Hematopoietic multipotent progenitor cell treated with erythropoietin and hydrocortisone succinate and interleukin-3 and kit ligand, for 15 days (in vitro differentiated cells): ENCODE measurements around the gene ANKRD53.
"Not testable (repeated sequence)": the region's sequence is repeated elsewhere in the genome, so short reads cannot be mapped to it uniquely, and the experiment has no call there.

Experiments
- DNase-seq: peaks from one replicate; pipeline ENCODE4 v3.0.0-alpha.2; 2015; ENCODE audit warnings: low spot score

The ANKRD53 gene

DNA sequence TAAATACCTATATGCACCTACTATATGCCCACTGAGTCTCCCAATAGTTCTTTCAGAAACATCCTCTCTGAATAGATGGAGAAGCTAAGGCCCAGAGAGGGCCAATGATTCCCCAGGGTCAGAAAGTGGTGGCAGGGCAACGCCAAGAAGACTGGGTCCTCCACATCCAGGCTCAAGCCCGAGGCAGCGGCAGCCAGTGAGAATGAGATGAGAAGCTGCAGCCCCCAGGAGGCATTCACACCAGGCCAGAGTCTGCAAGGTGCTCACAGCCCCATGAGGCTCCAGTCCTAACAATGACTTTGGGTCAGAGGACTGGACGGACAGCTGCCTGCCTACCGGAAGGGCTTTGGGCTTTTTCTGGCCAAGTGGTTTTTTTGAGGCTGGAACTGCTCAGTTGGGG lies 12.7 kb downstream of the ANKRD53 start:
- no peak for DNase-seq

DNA sequence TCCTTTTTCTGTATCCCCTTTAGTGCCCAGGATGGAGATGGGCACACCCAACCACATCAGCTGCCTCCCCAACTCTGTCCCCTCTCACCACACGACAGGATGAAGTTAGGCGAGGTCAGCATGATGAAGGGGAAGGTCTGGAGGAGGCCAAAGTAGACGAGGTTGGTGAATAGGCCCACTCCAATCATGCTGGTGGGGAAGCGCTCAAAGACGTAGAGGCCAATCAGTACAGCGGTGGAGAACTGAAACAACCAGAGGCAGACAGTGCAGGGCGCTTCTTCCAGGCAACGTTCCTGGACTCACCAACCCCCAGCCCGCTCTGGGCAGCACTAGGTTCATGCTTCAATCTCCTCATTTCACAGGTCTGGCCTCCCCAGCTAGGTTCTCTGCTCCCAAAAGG lies 13.3 kb downstream of the ANKRD53 start:
- no peak for DNase-seq

DNA sequence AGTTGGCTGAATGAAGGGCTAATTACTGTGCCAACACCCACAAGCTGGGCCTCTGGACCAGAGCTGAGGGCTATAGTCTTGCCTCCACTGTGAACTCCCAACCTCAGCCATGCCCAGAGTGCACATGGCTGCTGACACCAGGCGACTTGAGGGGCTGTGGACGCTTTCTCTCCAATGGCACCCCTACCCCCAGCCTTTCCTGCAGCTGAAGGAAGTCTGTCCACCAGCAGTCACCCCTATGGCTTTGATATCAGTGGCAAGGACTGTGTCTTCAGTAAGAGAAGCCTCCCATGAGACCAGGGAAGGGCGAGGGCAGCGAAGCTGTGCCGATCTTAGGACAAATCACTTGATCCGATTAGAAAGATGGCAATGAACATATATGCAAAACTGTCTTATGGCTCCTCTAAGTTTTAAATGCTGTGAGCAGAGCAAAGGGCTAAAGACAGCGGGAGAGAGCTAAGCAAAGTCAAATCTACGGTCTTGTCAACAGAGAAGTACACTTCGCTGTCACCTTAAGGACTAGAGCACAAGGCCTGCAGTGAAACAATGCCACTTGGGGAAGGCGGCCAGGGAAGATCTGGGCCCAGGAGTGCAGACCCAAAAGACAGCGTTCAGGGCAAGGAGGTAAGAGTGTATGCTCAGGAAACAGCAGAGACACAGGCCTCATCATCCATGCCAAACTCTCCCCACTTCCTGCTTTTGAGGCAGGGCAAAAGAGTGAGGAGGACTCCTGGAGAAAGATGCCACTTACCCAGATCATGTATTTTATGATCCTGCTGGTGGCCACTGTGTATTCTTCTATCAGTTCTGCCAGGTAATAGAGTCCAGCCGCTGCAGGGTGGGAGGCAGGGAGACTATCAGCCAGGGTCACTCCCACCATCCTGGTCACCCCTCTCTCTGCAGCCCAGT lies 14.8 kb downstream of the ANKRD53 start:
- DNase-seq: no peak

DNA sequence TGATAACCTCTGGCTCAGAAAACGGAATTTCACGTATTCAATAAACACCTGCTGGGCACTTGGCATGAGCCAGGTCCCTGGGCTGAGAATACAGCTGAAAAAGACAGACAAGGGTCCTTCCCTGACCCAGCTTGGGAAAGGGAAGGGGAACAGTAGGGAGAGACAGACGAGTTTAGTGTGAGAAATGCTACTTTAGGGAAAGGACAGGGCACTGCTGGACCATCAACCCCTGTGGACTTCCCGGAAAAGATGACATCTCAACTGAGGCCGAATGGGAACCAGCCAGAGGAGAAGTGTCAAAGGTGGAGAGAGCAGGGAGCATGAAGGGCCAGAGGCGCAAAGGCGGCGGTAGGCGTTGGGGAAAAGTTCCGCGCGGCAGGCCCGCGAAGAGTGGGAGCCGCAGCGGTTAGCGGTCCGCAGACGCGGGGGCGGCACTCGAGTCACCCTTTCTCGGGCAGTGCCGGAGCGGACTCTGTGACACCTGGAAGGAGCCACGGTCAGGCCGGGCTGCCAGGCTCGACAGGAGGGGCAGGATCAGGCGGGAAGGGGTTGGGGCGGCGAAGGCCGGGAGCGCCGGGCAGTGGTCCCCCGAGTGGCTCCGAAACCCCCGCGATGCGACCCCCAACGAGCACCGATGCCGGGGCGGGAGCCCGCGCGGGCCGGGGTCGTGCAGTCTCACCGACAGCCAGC lies 15.7 kb downstream of the ANKRD53 start:
- peak; percentile 29 for DNase-seq

DNA sequence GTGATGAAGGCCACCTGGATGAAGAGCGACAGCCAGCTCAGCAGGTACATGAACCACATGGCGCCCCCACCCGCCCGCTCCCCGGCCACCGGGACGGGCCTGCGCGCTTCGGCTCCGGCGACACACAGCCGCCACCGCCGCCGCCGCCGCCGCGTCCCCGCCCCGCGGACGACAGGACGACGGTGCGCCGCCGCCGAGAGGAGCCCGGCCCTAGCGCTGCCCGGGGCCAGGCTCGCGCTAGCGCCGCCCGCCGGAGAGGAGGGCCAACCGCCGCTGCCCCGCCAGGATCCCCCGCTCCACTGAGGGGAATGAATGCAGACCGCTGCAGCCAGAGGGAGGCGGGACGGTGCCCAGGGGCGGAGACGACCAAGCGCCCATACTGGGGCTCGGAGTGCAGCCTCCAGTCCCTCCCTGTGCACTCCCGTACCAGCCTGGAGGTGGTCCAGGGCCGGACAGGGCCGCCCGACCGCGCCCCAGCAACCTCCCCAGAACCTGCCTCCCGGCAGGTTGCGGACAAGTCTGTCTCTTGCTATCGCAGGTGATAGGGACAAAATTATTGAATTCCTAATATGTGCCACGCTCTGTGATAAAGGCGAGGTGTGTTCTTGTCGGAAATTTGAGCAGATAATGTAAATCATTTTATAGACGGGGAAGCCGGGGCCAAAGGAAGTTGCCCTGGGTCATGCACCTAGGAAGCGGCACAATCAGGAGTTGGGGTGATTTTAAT lies 16.4 kb downstream of the ANKRD53 start, which contains the start of gene TEX261:
TSS of gene TEX261 (minus strand) at position 175 of the 727 bp plus-strand sequence. CDS start at position 59, 116 bp downstream.
- peak; percentile 88 for DNase-seq

DNA sequence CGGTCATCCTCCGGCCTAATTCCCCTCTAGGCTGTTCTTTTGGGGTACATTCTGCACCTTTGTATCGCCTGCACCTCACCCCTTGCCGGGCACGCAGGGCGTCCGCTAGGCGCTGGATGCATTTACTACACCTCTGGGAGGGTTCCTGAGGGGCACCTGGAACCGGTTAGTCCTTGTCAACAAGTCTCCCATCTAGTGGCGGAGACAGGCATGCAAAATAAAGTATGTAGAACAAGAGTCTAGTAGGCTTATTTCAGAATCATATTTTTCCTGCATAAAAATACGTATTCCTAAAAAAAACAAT lies 16.9 kb downstream of the ANKRD53 start:
- DNase-seq: peak; percentile 42

DNA sequence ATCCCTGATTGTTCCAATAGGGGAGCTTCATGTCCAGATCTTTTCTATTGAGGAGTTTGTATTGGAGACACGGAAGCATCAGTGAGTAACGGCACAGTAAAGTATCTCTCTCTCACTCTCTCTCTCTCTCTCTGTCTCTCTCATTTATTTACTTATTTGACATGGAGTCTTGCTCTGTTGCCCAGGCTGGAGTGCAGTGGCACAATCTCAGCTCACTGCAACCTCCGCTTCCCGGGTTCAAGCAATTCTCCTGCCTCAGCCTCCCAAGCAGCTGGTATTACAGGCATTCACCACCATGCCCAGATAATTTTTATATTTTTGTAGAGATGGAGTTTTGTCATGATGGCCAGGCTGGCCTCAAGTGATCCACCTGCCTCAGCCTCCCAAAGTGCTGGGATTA lies 20.5 kb downstream of the ANKRD53 start:
- DNase-seq: not testable (repeated sequence)

DNA sequence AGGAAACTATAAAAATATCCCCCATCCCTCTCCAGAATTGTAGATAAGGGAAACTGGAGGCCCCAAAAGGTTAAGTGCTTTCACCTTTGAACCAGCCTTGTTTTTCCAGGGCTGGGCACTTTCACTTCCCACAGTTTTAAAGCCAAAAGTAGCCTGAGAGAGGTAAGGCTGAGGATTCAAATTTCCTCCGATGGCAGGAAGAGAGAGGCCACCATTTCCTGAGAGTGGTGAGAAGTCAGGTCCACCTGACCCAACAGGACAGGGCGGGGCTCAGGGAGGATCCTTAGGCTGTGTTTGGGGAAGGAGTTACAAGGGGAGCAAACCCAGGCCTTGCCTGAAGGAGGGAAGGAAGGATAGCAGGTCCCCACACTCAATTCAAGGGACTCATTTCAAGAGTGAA lies 20.9 kb downstream of the ANKRD53 start:
- DNase-seq: no peak

DNA sequence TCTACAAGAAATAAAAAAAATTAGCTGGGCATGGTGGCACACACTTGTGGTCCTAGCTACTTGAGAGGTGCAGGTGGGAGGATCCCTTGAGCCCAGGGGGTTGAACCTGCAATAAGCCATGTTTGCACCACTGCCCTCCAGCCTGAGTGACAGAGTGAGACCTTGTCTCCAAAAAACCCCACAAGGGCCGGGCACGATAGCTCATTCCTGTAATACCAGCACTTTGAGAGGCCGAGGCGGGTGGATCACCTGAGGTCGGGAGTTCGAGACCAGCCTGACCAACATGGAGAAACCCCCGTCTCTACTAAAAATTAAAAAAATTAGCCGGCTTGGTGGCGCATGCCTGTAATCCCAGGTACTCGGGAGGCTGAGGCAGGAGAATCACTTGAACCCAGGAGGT lies 21.5 kb downstream of the ANKRD53 start:
- DNase-seq: not testable (repeated sequence)

DNA sequence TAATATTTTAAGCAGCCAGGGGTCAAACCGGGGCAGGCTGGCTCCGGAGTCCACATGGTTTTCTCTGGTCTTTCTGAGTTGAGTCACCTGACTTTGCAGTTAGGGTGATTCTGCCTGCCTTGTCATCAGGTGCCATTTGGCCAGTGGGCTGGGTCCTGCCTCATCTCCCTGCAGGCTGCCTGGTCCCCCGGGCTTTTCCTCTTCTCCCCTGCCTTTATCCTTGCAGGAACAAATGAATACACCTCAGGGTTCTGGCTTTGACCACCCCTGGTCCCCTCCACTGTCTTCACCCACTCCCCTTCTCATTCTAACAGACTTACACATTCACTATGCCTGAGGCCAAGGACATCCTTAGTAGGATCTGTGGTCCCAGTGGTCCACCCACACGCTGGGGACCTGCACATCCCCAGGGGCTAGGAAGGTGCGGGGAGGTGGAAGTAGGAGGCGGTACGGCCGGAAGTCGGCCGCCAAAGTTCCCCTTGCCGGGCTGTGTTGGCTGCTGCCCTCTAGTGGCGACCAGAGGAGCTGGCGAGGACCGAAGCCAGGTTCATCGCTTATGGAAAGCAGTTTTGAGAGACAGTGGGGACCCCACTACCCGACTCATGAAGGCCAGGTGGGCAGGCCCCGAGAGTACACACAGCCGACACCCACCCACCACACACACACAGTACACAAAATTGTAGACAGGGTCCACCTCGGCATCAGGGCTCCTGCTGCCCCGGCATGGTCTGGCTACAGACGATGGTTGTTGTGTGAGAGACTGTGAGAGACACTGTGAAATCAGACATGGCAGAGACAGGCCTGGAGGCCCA lies 22.6 kb downstream of the ANKRD53 start:
- peak; percentile 80 for DNase-seq

DNA sequence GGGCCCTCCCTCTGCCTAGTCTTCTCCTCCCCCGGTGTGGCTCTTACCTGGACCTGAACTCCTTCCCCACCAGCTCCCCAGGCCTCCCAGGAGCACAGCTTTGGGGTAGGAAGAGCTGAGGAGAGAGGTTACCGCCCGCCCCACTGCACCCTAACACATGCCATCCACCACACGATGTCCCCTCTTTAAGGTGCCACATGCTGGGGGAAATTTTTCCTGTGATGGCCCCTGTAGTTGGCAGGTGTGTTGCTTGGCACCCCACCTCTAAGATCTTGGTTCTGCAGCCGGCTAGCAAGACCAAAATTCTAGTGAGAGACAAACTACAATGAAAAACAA lies 23.1 kb downstream of the ANKRD53 start:
- DNase-seq: no peak

DNA sequence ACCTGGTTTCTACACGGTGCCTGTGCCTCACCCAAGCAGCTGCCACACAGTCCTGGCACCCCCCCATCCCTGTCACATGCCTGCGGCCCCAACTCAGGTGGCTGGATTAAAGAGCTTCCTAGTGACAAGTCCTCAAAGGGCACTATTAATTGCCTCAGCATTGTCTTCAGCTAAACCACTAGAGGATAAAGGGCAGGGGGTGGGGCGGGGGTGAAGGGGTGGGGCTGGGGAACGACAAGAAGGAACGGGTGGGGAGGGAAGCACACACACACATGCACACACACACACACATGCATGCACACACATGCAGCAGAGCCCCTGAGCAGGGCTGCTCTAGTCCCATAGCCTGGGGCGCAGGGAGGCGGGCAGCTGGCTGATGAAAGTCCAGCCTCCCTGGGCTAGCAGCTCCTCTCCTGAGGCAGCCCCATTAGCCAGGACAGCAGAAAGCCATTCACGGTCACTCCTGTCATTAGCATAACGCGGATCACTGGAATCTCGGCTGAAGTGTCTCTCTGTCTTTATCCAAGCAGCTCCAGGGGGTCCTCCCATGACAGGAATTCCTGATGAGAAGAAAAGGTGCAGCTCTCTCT lies 23.6 kb downstream of the ANKRD53 start:
- no peak for DNase-seq

DNA sequence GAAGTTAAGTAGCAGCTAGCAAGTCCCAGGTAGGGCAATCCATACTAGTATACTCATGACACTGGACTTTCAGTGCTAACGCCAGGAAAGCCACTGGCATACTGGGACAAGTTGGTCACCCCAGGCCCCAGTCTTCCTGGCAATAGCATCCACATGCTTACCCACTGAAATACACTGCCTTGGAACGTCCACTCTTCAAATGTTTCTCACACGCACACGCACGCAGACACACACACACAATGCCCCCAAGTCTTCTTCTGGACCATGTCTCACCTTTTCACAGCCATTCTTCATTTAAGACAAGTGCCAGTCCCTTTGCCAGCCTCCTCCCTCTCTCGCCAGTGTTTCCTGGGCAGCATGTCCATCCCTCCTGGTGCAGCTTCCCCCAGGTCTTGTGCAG lies 25.0 kb downstream of the ANKRD53 start:
- DNase-seq: no peak

DNA sequence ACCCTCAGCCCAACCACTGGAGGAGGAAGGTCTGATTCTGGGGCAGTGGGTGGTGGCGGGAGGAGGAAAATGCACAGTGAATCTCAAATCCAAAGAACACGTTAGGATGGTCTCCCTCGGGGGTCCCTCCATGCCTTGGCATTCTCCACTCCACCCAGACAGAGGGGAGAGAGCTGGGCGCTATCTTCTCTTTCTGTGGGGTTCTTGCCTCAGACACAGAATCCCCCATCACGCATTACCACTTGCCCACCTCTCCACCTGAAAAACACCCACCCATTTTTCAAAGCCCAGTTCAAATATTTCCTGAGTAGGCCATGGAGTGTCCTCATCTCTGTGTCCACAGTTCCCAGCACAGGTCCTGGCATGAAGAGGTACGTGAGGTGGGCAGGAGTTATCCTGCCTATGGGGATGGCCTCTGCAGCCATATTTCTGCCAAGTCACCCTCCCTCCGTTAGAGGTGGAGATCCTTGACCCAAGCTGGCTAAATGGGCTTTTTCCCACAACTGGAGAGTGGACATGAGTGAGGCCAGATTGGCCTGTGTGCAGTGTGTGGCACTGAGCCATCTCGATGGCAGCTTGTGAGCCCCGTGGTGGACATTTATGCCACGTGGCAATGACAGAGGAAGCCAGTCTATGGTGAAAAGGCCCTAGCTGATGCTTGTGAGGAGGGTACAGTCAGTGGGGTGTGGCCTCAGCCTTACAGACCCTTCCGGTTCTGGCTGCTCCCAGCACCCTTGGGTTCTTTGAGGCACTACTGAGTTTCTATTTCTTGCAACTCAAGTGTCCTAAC lies 25.7 kb downstream of the ANKRD53 start:
- no peak for DNase-seq

DNA sequence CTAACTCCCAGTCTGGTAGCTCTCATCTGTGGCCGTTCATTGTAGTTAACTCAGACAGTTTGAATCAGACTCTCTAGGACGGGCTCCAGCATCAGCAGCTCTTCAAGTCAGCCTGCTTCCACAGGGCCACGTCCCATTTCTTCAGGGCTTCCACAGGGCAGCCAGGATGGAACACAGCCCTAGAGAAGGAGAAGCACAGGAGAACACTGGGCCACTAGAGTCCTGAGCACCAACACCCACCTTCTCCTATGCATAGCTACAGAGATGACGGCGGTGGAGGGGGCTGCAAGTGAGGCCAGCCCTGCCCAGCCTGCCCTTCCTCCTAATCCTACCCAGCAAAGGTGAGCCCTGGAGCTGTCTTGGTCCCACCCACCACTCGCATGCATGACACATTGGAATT lies 26.4 kb downstream of the ANKRD53 start:
- no peak for DNase-seq

DNA sequence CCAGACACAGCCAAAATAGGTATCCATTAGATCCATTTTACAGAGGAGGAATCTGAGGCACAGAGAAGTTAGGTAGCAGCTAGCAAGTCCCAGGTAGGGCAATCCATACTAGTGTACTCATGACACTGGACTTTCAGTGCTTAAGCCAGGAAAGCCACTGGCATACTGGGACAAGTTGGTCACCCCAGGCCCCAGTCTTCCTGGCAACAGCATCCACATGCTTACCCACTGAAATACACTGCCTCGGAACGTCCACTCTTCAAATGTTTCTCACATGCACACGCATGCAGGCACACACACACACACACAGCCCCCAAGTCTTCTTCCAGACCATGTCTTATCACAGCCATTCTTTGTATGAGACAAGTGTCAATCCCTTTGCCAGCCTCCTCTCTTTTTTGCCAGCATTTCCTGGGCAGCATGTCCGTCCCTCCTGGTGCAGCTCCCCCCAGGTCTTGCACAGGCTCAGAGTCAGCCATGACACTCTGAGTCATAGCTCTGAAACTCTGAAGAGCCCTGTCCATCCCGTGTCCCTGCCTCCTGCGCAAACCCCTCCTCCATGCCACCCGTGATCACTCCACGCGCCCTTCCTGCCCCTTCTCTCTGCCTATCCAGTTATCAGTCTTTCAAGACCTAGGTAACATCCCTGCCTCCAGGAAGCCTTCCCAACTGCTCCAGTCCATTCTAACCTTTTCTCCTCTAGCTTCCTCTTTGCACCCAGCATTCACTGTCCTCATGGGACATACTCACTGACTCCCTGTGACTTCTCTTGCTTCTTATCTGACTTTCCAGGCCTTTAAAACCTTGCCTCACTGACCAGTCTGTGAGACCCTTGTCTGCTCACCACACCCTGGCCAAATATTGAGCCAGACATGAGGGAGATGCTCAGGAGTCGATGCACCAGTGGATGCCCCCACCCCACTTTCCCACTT lies 27.1 kb downstream of the ANKRD53 start:
- DNase-seq: no peak

DNA sequence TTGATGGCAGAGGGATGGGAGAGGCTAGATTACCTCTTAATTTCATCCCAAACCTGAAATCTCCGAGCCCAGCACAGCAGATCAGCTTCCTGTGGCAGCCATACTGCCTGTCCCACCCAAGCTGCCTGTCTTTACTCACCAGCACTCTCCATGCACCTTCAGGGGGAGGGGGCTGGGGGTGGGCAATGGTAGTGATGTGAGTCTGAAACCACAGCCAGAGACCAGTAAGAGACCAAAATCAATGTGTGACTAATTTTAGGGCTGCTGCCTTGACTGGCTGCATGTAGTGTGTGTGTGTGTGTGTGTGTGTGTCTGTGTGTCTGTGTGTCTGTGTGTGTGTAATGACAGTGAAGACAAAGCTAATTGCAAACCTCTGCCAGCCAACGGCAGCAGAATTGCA lies 27.9 kb downstream of the ANKRD53 start:
- DNase-seq: no peak

DNA sequence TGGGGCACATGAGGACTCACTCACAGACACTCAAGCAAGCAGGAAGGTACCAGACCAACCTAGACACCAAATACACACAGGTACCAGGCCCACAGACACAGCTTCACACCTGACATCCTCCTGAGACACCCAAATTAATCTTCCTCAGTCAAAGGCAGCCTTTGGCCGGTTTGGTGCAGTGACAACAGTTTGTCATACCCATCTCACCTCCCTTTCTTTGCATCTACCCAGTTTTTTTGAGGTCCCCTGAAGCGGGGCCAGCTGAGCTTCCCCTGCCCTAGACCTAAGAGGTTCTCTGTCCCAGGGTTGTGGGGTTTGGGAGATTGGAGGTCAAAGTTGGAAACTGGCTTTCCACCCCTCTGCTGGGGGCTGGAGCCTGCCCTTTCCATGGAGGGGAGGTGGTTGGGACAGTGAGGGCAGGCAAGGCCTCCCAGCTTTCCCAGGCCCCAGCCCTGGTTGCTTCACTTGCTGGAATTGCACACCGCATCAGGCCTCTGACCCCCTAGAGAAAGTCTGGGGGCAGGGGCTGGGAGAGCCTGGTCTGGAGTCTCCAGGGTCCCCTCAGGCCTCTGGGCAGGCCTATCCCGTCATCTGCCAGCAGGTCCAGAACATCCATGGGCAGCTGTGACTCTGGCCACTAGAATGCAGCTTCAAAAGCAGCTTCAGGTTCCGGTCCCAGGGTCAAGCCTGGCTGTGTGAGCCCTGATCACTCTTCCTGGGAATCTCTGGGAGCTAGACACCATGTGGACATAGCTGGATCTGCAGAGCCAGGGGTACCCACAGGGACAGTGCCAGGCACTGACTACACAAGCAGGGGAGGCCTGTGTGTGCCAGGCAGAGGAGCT lies 28.7 kb downstream of the ANKRD53 start:
- no peak for DNase-seq

DNA sequence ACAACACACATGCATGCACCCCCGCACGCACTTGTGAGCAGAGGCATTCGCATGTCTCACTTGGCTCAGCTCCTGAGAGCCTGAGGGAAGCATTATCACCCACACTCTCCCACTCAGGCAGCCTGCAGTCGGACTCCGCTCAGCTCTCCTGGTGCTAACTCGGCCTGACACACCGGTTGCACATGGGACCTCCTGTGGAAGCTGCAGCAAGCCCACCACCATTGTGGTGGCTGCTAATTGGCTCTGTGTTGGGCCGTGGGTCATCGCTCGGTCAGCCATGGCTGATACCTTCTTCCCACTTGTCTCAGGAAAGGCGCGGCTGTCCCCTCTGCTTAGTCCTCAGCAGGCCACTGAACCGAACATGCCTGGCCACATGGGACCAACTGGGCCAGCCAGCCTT lies 29.9 kb downstream of the ANKRD53 start:
- no peak for DNase-seq
